Naive thymus-derived CD8-positive, alpha-beta T cell (primary cell): ENCODE measurements around the gene HS6ST2. TPM values are rescaled to one million over a fixed set of nuclear protein-coding genes. Genes with fewer than 3 reads are reported as not detected.
"Not testable (repeated sequence)": the region's sequence is repeated elsewhere in the genome, so short reads cannot be mapped to it uniquely, and the experiment has no call there.

ENCODE experiments used
- ATAC-seq, 2 donors: fragments of 150-1000 bp; cut with Tn5 transposase in 1 of 2; sonication (Bioruptor Pico), chemical (Tn5 transposase) in 1 of 2; 1 replicate in 1 of 2; 2 replicates in 1 of 2; pipeline ENCODE4 v1.10.0; 2021; ENCODE audit warnings: mild to moderate bottlenecking in 2 of 2, moderate library complexity in 2 of 2
- POLR2A ChIA-PET: fragments of 350-600 bp; sonication (Branson Sonifier 250); formaldehyde crosslinking; loops from one replicate; lab custom pipeline; 2021; ENCODE audit warnings: antibody characterized with exemption; lab: Charles Lee
- DNase-seq, 10 donors: peaks; one replicate each; pipeline versions ENCODE4 v3.0.0 to v3.0.0-alpha.2; 2020 to 2022
- H3K27ac Mint-ChIP-seq, 10 donors: one replicate each; pipeline ENCODE4 v1.8.0; 2020 to 2022; ENCODE audit warnings: mild to moderate bottlenecking in 10 of 10, mixed read lengths in 10 of 10, moderate library complexity in 4 of 10, inconsistent platforms in 1 of 10
- H3K27me3 Mint-ChIP-seq, 5 donors: one replicate each; pipeline ENCODE4 v1.8.0; 2021 to 2022; ENCODE audit warnings: mixed read lengths in 5 of 5
- H3K36me3 Mint-ChIP-seq, 3 donors: one replicate each; pipeline ENCODE4 v1.8.0; 2020 to 2022; ENCODE audit warnings: mixed read lengths in 3 of 3, mild to moderate bottlenecking in 2 of 3, inconsistent platforms in 1 of 3
- H3K4me1 Mint-ChIP-seq, 4 donors: one replicate each; pipeline ENCODE4 v1.8.0; 2021 to 2022; ENCODE audit warnings: mixed read lengths in 4 of 4
- H3K4me3 Mint-ChIP-seq, 10 donors: one replicate each; pipeline ENCODE4 v1.8.0; 2020 to 2022; ENCODE audit warnings: mild to moderate bottlenecking in 10 of 10, mixed read lengths in 10 of 10, moderate library complexity in 6 of 10, inconsistent platforms in 1 of 10
- H3K9me3 Mint-ChIP-seq, 9 donors: one replicate each; pipeline ENCODE4 v1.8.0; 2020 to 2022; ENCODE audit warnings: mixed read lengths in 9 of 9, mild to moderate bottlenecking in 3 of 9, inconsistent platforms in 1 of 9, moderate library complexity in 1 of 9
- polyA plus RNA-seq, 3 donors: library from polyadenylated mRNA; unstranded; fragments of 300-500 nt; fragmentation: Illumina TruSeq; gene quantifications; one replicate each; pipeline ENCODE4 v1.2.3, GENCODE V29; 2021
- total RNA-seq, 8 experiments: library from RNA in 2 of 8; stranded (reverse) in 2 of 8; gene quantifications; one replicate each; pipeline ENCODE4 v1.2.3 and lab custom pipeline; 2021 to 2026

Gene HS6ST2
- total and polyA plus RNA-seq, 5 experiments from 2014 or later, result not detected

GRCh38 chrX:132961511-132961910, 3.1 kb upstream of the HS6ST2 start:
- Mint-ChIP-seq H3K27ac (no peak overlapping the region), H3K36me3 (no peaks in the 10 kb centered on the region), H3K4me1 (peaks cover 0 to 7% (median 3%) of the 10 kb centered on the region in 4 donors), H3K27me3 (peaks cover 0 to 31% (median 11%) of the 10 kb centered on the region in 5 donors), H3K4me3 (no peak overlapping the region), H3K9me3 (no peaks in the 10 kb centered on the region)
- ATAC-seq (no peak), DNase-seq (no peak)
- POLR2A ChIA-PET, result no interaction called here

- DNase-seq (no peak), ATAC-seq (no peak)
- Mint-ChIP-seq H3K4me3 (peak overlapping the region; percentile 22 to 71 (median 53)), H3K27me3 (peaks cover 4 to 43% (median 22%) of the 10 kb centered on the region in 5 donors), H3K4me1 (peaks cover 3 to 9% (median 6%) of the 10 kb centered on the region in 4 donors), H3K36me3 (peaks cover 0 to 2% (median 0%) of the 10 kb centered on the region in 3 donors), H3K9me3 (no peaks in the 10 kb centered on the region), H3K27ac (no peak overlapping the region)
- POLR2A ChIA-PET, result no interaction called here
Observed at GRCh38 chrX:132957211-132958090, 978 bp downstream of the HS6ST2 start.

GRCh38 chrX:132956421-132957210, 1.8 kb downstream of the HS6ST2 start:
- peak overlapping the region in 1 of 10 donors; percentile 69 for H3K27ac Mint-ChIP-seq
- ATAC-seq, result no peak
- peaks cover 0 to 2% (median 0%) of the 10 kb centered on the region in 3 donors for H3K36me3 Mint-ChIP-seq
- POLR2A ChIA-PET, result no interaction called here
- H3K9me3 Mint-ChIP-seq, result no peaks in the 10 kb centered on the region
- H3K4me3 Mint-ChIP-seq, result peak overlapping the region in 8 of 10 donors; percentile 22 to 78 (median 46)
- DNase-seq, result no peak
- peaks cover 3 to 9% (median 6%) of the 10 kb centered on the region in 4 donors for H3K4me1 Mint-ChIP-seq
- peaks cover 4 to 41% (median 22%) of the 10 kb centered on the region in 5 donors for H3K27me3 Mint-ChIP-seq

- Mint-ChIP-seq H3K4me1 (peaks cover 3 to 9% (median 6%) of the 10 kb centered on the region in 4 donors), H3K27ac (no peak overlapping the region), H3K36me3 (peaks cover 0 to 2% (median 0%) of the 10 kb centered on the region in 3 donors)
Observed at GRCh38 chrX:132955690-132956089, 2.7 kb downstream of the HS6ST2 start.

GRCh38 chrX:132954323-132954722, 4.1 kb downstream of the HS6ST2 start:
- Mint-ChIP-seq H3K27ac (no peak overlapping the region), H3K4me1 (peaks cover 3 to 9% (median 6%) of the 10 kb centered on the region in 4 donors), H3K36me3 (peaks cover 0 to 2% (median 0%) of the 10 kb centered on the region in 3 donors), H3K27me3 (peaks cover 4 to 32% (median 22%) of the 10 kb centered on the region in 5 donors), H3K4me3 (no peak overlapping the region), H3K9me3 (no peaks in the 10 kb centered on the region)
- POLR2A ChIA-PET, result no interaction called here
- DNase-seq, result no peak
- no peak for ATAC-seq

More at GRCh38 chrX:132955690-132956089, 2.7 kb downstream of the HS6ST2 start:
- no peak for DNase-seq
- Mint-ChIP-seq H3K4me3 (peak overlapping the region in 7 of 10 donors; percentile 23 to 78 (median 49)), H3K27me3 (peaks cover 4 to 41% (median 22%) of the 10 kb centered on the region in 5 donors), H3K9me3 (no peaks in the 10 kb centered on the region)
- no peak for ATAC-seq
- POLR2A ChIA-PET, result no interaction called here

- ATAC-seq (no peak), DNase-seq (no peak)
- peaks cover 0 to 2% (median 0%) of the 10 kb centered on the region in 3 donors for H3K36me3 Mint-ChIP-seq
- peaks cover 4 to 32% (median 20%) of the 10 kb centered on the region in 5 donors for H3K27me3 Mint-ChIP-seq
- no peaks in the 10 kb centered on the region for H3K9me3 Mint-ChIP-seq
- no peak overlapping the region for H3K27ac Mint-ChIP-seq
- peaks cover 2 to 7% (median 3%) of the 10 kb centered on the region in 4 donors for H3K4me1 Mint-ChIP-seq
- POLR2A ChIA-PET, result no interaction called here
- H3K4me3 Mint-ChIP-seq, result no peak overlapping the region
Observed at GRCh38 chrX:132953354-132953753, 5.1 kb downstream of the HS6ST2 start.

- no peak overlapping the region for H3K27ac Mint-ChIP-seq
- H3K9me3 Mint-ChIP-seq, result peaks cover 0 to 8% (median 0%) of the 10 kb centered on the region in 9 donors
- H3K27me3 Mint-ChIP-seq, result peaks cover 0 to 7% (median 2%) of the 10 kb centered on the region in 5 donors
- H3K4me3 Mint-ChIP-seq, result no peak overlapping the region
- no peak for ATAC-seq
- POLR2A ChIA-PET, result interaction anchor here (0.5 kb wide), 1 partner anchor 11 kb away, joined by 4 read pairs; no protein-coding TSS in a partner anchor
- no peaks in the 10 kb centered on the region for H3K4me1 Mint-ChIP-seq
- no peaks in the 10 kb centered on the region for H3K36me3 Mint-ChIP-seq
- DNase-seq, result no peak
Observed at GRCh38 chrX:132948648-132949260, 9.7 kb downstream of the HS6ST2 start.

- H3K27ac Mint-ChIP-seq, ATAC-seq, DNase-seq, H3K9me3 Mint-ChIP-seq, H3K4me3 Mint-ChIP-seq, POLR2A ChIA-PET, H3K27me3 Mint-ChIP-seq, H3K4me1 Mint-ChIP-seq, H3K36me3 Mint-ChIP-seq: not testable (repeated sequence)
Observed at GRCh38 chrX:132945055-132945599, 13.3 kb downstream of the HS6ST2 start.

GRCh38 chrX:132940727-132941327, 17.6 kb downstream of the HS6ST2 start:
- Mint-ChIP-seq H3K4me1 (no peaks in the 10 kb centered on the region), H3K36me3 (no peaks in the 10 kb centered on the region), H3K27me3 (no peaks in the 10 kb centered on the region), H3K27ac (no peak overlapping the region), H3K4me3 (no peak overlapping the region), H3K9me3 (peaks cover 0 to 8% (median 0%) of the 10 kb centered on the region in 9 donors)
- DNase-seq, result no peak
- ATAC-seq, result no peak
- POLR2A ChIA-PET, result no interaction called here

GRCh38 chrX:132933170-132933569, 25.3 kb downstream of the HS6ST2 start:
- Mint-ChIP-seq H3K27me3 (peaks cover 0 to 7% (median 2%) of the 10 kb centered on the region in 5 donors), H3K36me3 (no peaks in the 10 kb centered on the region), H3K4me1 (no peaks in the 10 kb centered on the region), H3K27ac (no peak overlapping the region), H3K4me3 (no peak overlapping the region), H3K9me3 (no peaks in the 10 kb centered on the region)
- POLR2A ChIA-PET, result no interaction called here
- ATAC-seq (no peak), DNase-seq (no peak)

GRCh38 chrX:132924426-132924825, 34.0 kb downstream of the HS6ST2 start:
- Mint-ChIP-seq H3K36me3 (no peaks in the 10 kb centered on the region), H3K27me3 (peaks cover 0 to 14% (median 5%) of the 10 kb centered on the region in 5 donors), H3K4me3 (no peak overlapping the region), H3K9me3 (peaks cover 0 to 3% (median 0%) of the 10 kb centered on the region in 9 donors), H3K27ac (no peak overlapping the region), H3K4me1 (no peaks in the 10 kb centered on the region)
- POLR2A ChIA-PET, result no interaction called here
- ATAC-seq (no peak), DNase-seq (no peak)

GRCh38 chrX:132918523-132918922, 39.9 kb downstream of the HS6ST2 start:
- POLR2A ChIA-PET, result no interaction called here
- no peak overlapping the region for H3K4me3 Mint-ChIP-seq
- no peak for ATAC-seq

More at GRCh38 chrX:132918523-132918922, 39.9 kb downstream of the HS6ST2 start:
- no peaks in the 10 kb centered on the region for H3K4me1 Mint-ChIP-seq
- no peaks in the 10 kb centered on the region for H3K36me3 Mint-ChIP-seq
- H3K27ac Mint-ChIP-seq, result no peak overlapping the region
- peaks cover 0 to 3% (median 0%) of the 10 kb centered on the region in 5 donors for H3K27me3 Mint-ChIP-seq
- no peaks in the 10 kb centered on the region for H3K9me3 Mint-ChIP-seq
- DNase-seq, result no peak
